Raji (cell line): ENCODE results near the gene MSX2.

Experiments
- POLR2A ChIP-seq: IDR thresholded peaks from 2 replicates; pipeline ENCODE4 v1.6.1; 2011; ENCODE audit warnings: low read depth, low read length, control low read depth; ENCODE audit not compliant: insufficient read depth

The MSX2 gene

GRCh38 chr5:174736777-174737176, 12.4 kb downstream of the MSX2 start:
- TF ChIP-seq POLR2A, result no peak

- no peak for TF ChIP-seq POLR2A
Measured at GRCh38 chr5:174737330-174737729, 12.9 kb downstream of the MSX2 start.

- no peak for TF ChIP-seq POLR2A
Measured at GRCh38 chr5:174741352-174741751, 17.0 kb downstream of the MSX2 start.

GRCh38 chr5:174744896-174745295, 20.5 kb downstream of the MSX2 start:
- TF ChIP-seq POLR2A, result no peak

GRCh38 chr5:174745590-174746103, 21.3 kb downstream of the MSX2 start:
- no peak for TF ChIP-seq POLR2A

GRCh38 chr5:174750711-174751110, 26.3 kb downstream of the MSX2 start:
- TF ChIP-seq POLR2A, result no peak

- TF ChIP-seq POLR2A, result no peak
Measured at GRCh38 chr5:174751154-174752000, 27.0 kb downstream of the MSX2 start.

- TF ChIP-seq POLR2A, result no peak
Measured at GRCh38 chr5:174752121-174752520, 27.7 kb downstream of the MSX2 start.

- TF ChIP-seq POLR2A, result no peak
Measured at GRCh38 chr5:174755106-174755505, 30.7 kb downstream of the MSX2 start.

GRCh38 chr5:174759091-174759490, 34.7 kb downstream of the MSX2 start:
- no peak for TF ChIP-seq POLR2A

GRCh38 chr5:174760721-174761120, 36.3 kb downstream of the MSX2 start:
- no peak for TF ChIP-seq POLR2A

GRCh38 chr5:174764309-174764708, 39.9 kb downstream of the MSX2 start:
- no peak for TF ChIP-seq POLR2A

- no peak for TF ChIP-seq POLR2A
Measured at GRCh38 chr5:174765540-174765939, 41.2 kb downstream of the MSX2 start.

GRCh38 chr5:174767670-174768069, 43.3 kb downstream of the MSX2 start:
- TF ChIP-seq POLR2A, result no peak

- TF ChIP-seq POLR2A, result no peak
Measured at GRCh38 chr5:174769005-174769404, 44.6 kb downstream of the MSX2 start.

GRCh38 chr5:174773371-174773770, 49.0 kb downstream of the MSX2 start:
- TF ChIP-seq POLR2A, result no peak

GRCh38 chr5:174775081-174775480, 50.7 kb downstream of the MSX2 start:
- TF ChIP-seq POLR2A, result no peak
